ENCODE results near the gene RTN4RL1.
A peak's percentile ranks its signal among the peaks of the same experiment; 100 is the strongest.

The RTN4RL1 gene

GRCh38 chr17:1937461-1937860 is 87.7 kb downstream of the RTN4RL1 start:
- no peak overlapping the region for H3K4me3 Mint-ChIP-seq
- no peaks in the 10 kb centered on the region for H3K4me1 Mint-ChIP-seq (ENCODE audit: low read depth in 2 of 2)
- no peak overlapping the region for H3K27ac Mint-ChIP-seq
- peaks cover 2% of the 10 kb centered on the region for H3K36me3 Mint-ChIP-seq (ENCODE audit: insufficient read depth)
- peaks cover 7 to 22% of the 10 kb centered on the region in 2 donors for H3K27me3 Mint-ChIP-seq
- ATAC-seq (replicated peaks) = no peak
- no peak for DNase-seq
- H3K9me3 Mint-ChIP-seq = no peaks in the 10 kb centered on the region

GRCh38 chr17:1936766-1937165 is 88.4 kb downstream of the RTN4RL1 start:
- no peaks in the 10 kb centered on the region for H3K9me3 Mint-ChIP-seq
- ATAC-seq (replicated peaks) = no peak
- H3K36me3 Mint-ChIP-seq (ENCODE audit: insufficient read depth) = peaks cover 2% of the 10 kb centered on the region

GRCh38 chr17:1934901-1935300 is 90.2 kb downstream of the RTN4RL1 start:
- no peak for DNase-seq
- Mint-ChIP-seq H3K4me3 (no peak overlapping the region), H3K36me3 (ENCODE audit: insufficient read depth) (peaks cover 2% of the 10 kb centered on the region), H3K27ac (no peak overlapping the region), H3K4me1 (ENCODE audit: low read depth in 2 of 2) (no peaks in the 10 kb centered on the region), H3K9me3 (no peaks in the 10 kb centered on the region), H3K27me3 (peaks cover 13 to 23% of the 10 kb centered on the region in 2 donors)
- ATAC-seq (replicated peaks) = no peak

More at GRCh38 chr17:1936766-1937165, 88.4 kb downstream of the RTN4RL1 start:
- DNase-seq = no peak
- Mint-ChIP-seq H3K4me1 (ENCODE audit: low read depth in 2 of 2) (no peaks in the 10 kb centered on the region), H3K4me3 (no peak overlapping the region), H3K27ac (no peak overlapping the region), H3K27me3 (peaks cover 7 to 22% of the 10 kb centered on the region in 2 donors)

GRCh38 chr17:1933875-1934715 is 91.0 kb downstream of the RTN4RL1 start:
- H3K4me3 Mint-ChIP-seq = no peak overlapping the region
- no peak overlapping the region for H3K27ac Mint-ChIP-seq
- ATAC-seq (replicated peaks) (no peak), DNase-seq (no peak)
- no peaks in the 10 kb centered on the region for H3K4me1 Mint-ChIP-seq (ENCODE audit: low read depth in 2 of 2)
- H3K27me3 Mint-ChIP-seq = peaks cover 13 to 29% of the 10 kb centered on the region in 2 donors
- H3K36me3 Mint-ChIP-seq (ENCODE audit: insufficient read depth) = peaks cover 2% of the 10 kb centered on the region
- no peaks in the 10 kb centered on the region for H3K9me3 Mint-ChIP-seq

- no peak for DNase-seq
- Mint-ChIP-seq H3K27ac (no peak overlapping the region), H3K27me3 (peaks cover 13 to 34% of the 10 kb centered on the region in 2 donors), H3K4me1 (ENCODE audit: low read depth in 2 of 2) (no peaks in the 10 kb centered on the region), H3K9me3 (no peaks in the 10 kb centered on the region), H3K36me3 (ENCODE audit: insufficient read depth) (peaks cover 2% of the 10 kb centered on the region), H3K4me3 (no peak overlapping the region)
- ATAC-seq (replicated peaks) = no peak
Observed at GRCh38 chr17:1931844-1932579, 93.1 kb downstream of the RTN4RL1 start.

GRCh38 chr17:1930337-1930645 is 94.8 kb downstream of the RTN4RL1 start:
- Mint-ChIP-seq H3K27me3 (peaks cover 11 to 39% of the 10 kb centered on the region in 2 donors), H3K9me3 (no peaks in the 10 kb centered on the region), H3K27ac (no peak overlapping the region), H3K36me3 (ENCODE audit: insufficient read depth) (peaks cover 5% of the 10 kb centered on the region), H3K4me3 (no peak overlapping the region), H3K4me1 (ENCODE audit: low read depth in 2 of 2) (no peaks in the 10 kb centered on the region)
- DNase-seq (no peak), ATAC-seq (replicated peaks) (no peak)

- ATAC-seq (replicated peaks) (no peak), DNase-seq (no peak)
- no peak overlapping the region for H3K4me3 Mint-ChIP-seq
- H3K9me3 Mint-ChIP-seq = no peaks in the 10 kb centered on the region
- H3K4me1 Mint-ChIP-seq (ENCODE audit: low read depth in 2 of 2) = no peaks in the 10 kb centered on the region
- peaks cover 5% of the 10 kb centered on the region for H3K36me3 Mint-ChIP-seq (ENCODE audit: insufficient read depth)
- H3K27ac Mint-ChIP-seq = peak overlapping the region in 1 of 2 donors; percentile 27
- H3K27me3 Mint-ChIP-seq = peaks cover 6 to 32% of the 10 kb centered on the region in 2 donors
Observed at GRCh38 chr17:1928976-1929375, 96.2 kb downstream of the RTN4RL1 start.

- Mint-ChIP-seq H3K27me3 (peaks cover 10 to 14% of the 10 kb centered on the region in 2 donors), H3K4me1 (ENCODE audit: low read depth in 2 of 2) (peaks cover 0 to 3% of the 10 kb centered on the region in 2 donors), H3K9me3 (no peaks in the 10 kb centered on the region), H3K4me3 (no peak overlapping the region), H3K27ac (no peak overlapping the region), H3K36me3 (ENCODE audit: insufficient read depth) (peaks cover 3% of the 10 kb centered on the region)
- no peak for ATAC-seq (replicated peaks)
- DNase-seq = no peak
Observed at GRCh38 chr17:1920948-1921351, 104.2 kb downstream of the RTN4RL1 start.

- H3K27me3 Mint-ChIP-seq = peaks cover 21 to 26% of the 10 kb centered on the region in 2 donors
- H3K36me3 Mint-ChIP-seq (ENCODE audit: insufficient read depth) = no peaks in the 10 kb centered on the region
- no peaks in the 10 kb centered on the region for H3K9me3 Mint-ChIP-seq
- no peak for DNase-seq
- H3K27ac Mint-ChIP-seq = no peak overlapping the region
- peaks cover 0 to 4% of the 10 kb centered on the region in 2 donors for H3K4me1 Mint-ChIP-seq (ENCODE audit: low read depth in 2 of 2)
- H3K4me3 Mint-ChIP-seq = no peak overlapping the region
- ATAC-seq (replicated peaks) = no peak
Observed at GRCh38 chr17:1919201-1919600, 105.9 kb downstream of the RTN4RL1 start.

- Mint-ChIP-seq H3K27ac (no peak overlapping the region), H3K9me3 (no peaks in the 10 kb centered on the region), H3K4me3 (no peak overlapping the region)
Observed at GRCh38 chr17:1918346-1919162, 106.6 kb downstream of the RTN4RL1 start.

GRCh38 chr17:1916963-1917715 is 108.0 kb downstream of the RTN4RL1 start:
- Mint-ChIP-seq H3K9me3 (no peaks in the 10 kb centered on the region), H3K27ac (no peak overlapping the region), H3K36me3 (ENCODE audit: insufficient read depth) (no peaks in the 10 kb centered on the region), H3K4me1 (ENCODE audit: low read depth in 2 of 2) (peaks cover 0 to 4% of the 10 kb centered on the region in 2 donors), H3K27me3 (peaks cover 37 to 47% of the 10 kb centered on the region in 2 donors), H3K4me3 (no peak overlapping the region)
- ATAC-seq (replicated peaks) (no peak), DNase-seq (no peak)

More at GRCh38 chr17:1918346-1919162, 106.6 kb downstream of the RTN4RL1 start:
- no peak for DNase-seq
- H3K27me3 Mint-ChIP-seq = peaks cover 25 to 32% of the 10 kb centered on the region in 2 donors
- no peaks in the 10 kb centered on the region for H3K36me3 Mint-ChIP-seq (ENCODE audit: insufficient read depth)
- H3K4me1 Mint-ChIP-seq (ENCODE audit: low read depth in 2 of 2) = peaks cover 0 to 4% of the 10 kb centered on the region in 2 donors
- ATAC-seq (replicated peaks) = no peak

- Mint-ChIP-seq H3K4me1 (ENCODE audit: low read depth in 2 of 2) (peaks cover 0 to 4% of the 10 kb centered on the region in 2 donors), H3K27me3 (peaks cover 45 to 55% of the 10 kb centered on the region in 2 donors), H3K36me3 (ENCODE audit: insufficient read depth) (no peaks in the 10 kb centered on the region), H3K4me3 (no peak overlapping the region), H3K27ac (no peak overlapping the region), H3K9me3 (no peaks in the 10 kb centered on the region)
- no peak for DNase-seq
- no peak for ATAC-seq (replicated peaks)
Observed at GRCh38 chr17:1916316-1916715, 108.8 kb downstream of the RTN4RL1 start.

- Mint-ChIP-seq H3K4me3 (no peak overlapping the region), H3K9me3 (no peaks in the 10 kb centered on the region), H3K27me3 (peaks cover 46 to 57% of the 10 kb centered on the region in 2 donors), H3K36me3 (ENCODE audit: insufficient read depth) (no peaks in the 10 kb centered on the region), H3K27ac (no peak overlapping the region), H3K4me1 (ENCODE audit: low read depth in 2 of 2) (peaks cover 0 to 4% of the 10 kb centered on the region in 2 donors)
- DNase-seq = no peak
- no peak for ATAC-seq (replicated peaks)
Observed at GRCh38 chr17:1915889-1916288, 109.2 kb downstream of the RTN4RL1 start.

All from effector memory CD8-positive, alpha-beta T cell (primary cell).